IMR-90 (cell line): ENCODE results near the gene LDLRAD3. TPM values are rescaled to one million over a fixed set of nuclear protein-coding genes. Genes with fewer than 3 reads are reported as not detected.

ENCODE experiments used
- ATAC-seq: fragments of 200-7000 bp; cut with Tn5 transposase; 2 replicates; pipeline ENCODE4 v1.9.1; 2020; ENCODE audit warnings: low read depth, mild to moderate bottlenecking, moderate library complexity
- BruUV-seq: library from RNA; stranded (reverse); fragments of 400-500 nt; replicated peaks from 2 replicates; lab custom pipeline; 2021; lab: Mats Ljungman, UMichigan
- CTCF ChIA-PET: fragments of 300-600 bp; formaldehyde crosslinking; extraction: SDS; loops from one replicate; lab custom pipeline; 2021; ENCODE audit warnings: antibody characterized with exemption; lab: Yijun Ruan, JAX
- POLR2A ChIA-PET: fragments of 300-600 bp; sonication (Branson Sonifier 250); formaldehyde crosslinking; loops from one replicate; lab custom pipeline; 2022; ENCODE audit warnings: antibody characterized with exemption; ENCODE audit not compliant: unreplicated experiment; lab: Charles Lee
- DNase-seq: peaks from one replicate; pipeline ENCODE4 v3.0.0; 2013
- H2AFZ ChIP-seq: replicated peaks from 2 replicates; pipeline ENCODE3; 2013; ENCODE audit warnings: low read length, mild to moderate bottlenecking; ENCODE audit not compliant: poor library complexity
- H2AK5ac ChIP-seq: 2 replicates; pipeline ENCODE4 v1.6.1; 2013; ENCODE audit warnings: low read depth, low read length, inconsistent platforms
- H2AK9ac ChIP-seq: replicated peaks from 2 replicates; pipeline ENCODE3; 2013; ENCODE audit warnings: mild to moderate bottlenecking, low read depth, low read length, moderate library complexity; ENCODE audit not compliant: poor library complexity
- H2BK120ac ChIP-seq: 2 replicates; pipeline ENCODE4 v1.6.1; 2013; ENCODE audit warnings: low read depth, low read length, inconsistent platforms
- H2BK15ac ChIP-seq: 3 replicates; pipeline ENCODE4 v1.6.1; 2013; ENCODE audit warnings: low read depth, low read length, inconsistent platforms
- H2BK20ac ChIP-seq: 2 replicates; pipeline ENCODE4 v1.6.1; 2013; ENCODE audit warnings: low read depth, mild to moderate bottlenecking, inconsistent platforms, low read length, moderate library complexity
- H2BK5ac ChIP-seq: 2 replicates; pipeline ENCODE4 v1.6.1; 2013; ENCODE audit warnings: mild to moderate bottlenecking, low read depth, low read length, inconsistent platforms; ENCODE audit not compliant: poor library complexity, severe bottlenecking
- H3K14ac ChIP-seq: replicated peaks from 2 replicates; pipeline ENCODE4 v1.6.1; 2013; ENCODE audit warnings: low read depth, low read length, inconsistent platforms
- H3K18ac ChIP-seq: 2 replicates; pipeline ENCODE4 v1.6.1; 2013; ENCODE audit warnings: low read depth, low read length, control low read depth
- H3K23ac ChIP-seq: 2 replicates; pipeline ENCODE4 v1.6.1; 2013; ENCODE audit warnings: low read depth, low read length, inconsistent platforms
- H3K27ac ChIP-seq: 2 replicates; pipeline ENCODE4 v1.5.1; 2013; ENCODE audit warnings: mild to moderate bottlenecking, control low read depth, low read length; ENCODE audit not compliant: insufficient read depth
- H3K27me3 ChIP-seq: 2 replicates; pipeline ENCODE4 v1.6.1; 2013; ENCODE audit warnings: low read length; ENCODE audit not compliant: control insufficient read depth, insufficient read depth
- H3K36me3 ChIP-seq: 2 replicates; pipeline ENCODE4 v1.6.1; 2013; ENCODE audit warnings: low read length, mixed read lengths; ENCODE audit not compliant: control insufficient read depth, insufficient read depth
- H3K4ac ChIP-seq: 2 replicates; pipeline ENCODE4 v1.6.1; 2013; ENCODE audit warnings: low read depth, low read length, inconsistent platforms
- H3K4me1 ChIP-seq: 2 replicates; pipeline ENCODE4 v1.6.1; 2013; ENCODE audit warnings: low read length, mixed read lengths; ENCODE audit not compliant: control insufficient read depth, insufficient read depth
- H3K4me2 ChIP-seq: 2 replicates; pipeline ENCODE4 v1.6.1; 2013; ENCODE audit warnings: low read depth, mild to moderate bottlenecking, control low read depth, low read length, moderate library complexity
- H3K4me3 ChIP-seq: 2 replicates; pipeline ENCODE4 v1.5.1; 2013; ENCODE audit warnings: low read depth, mild to moderate bottlenecking, control low read depth, low read length, moderate library complexity; ENCODE audit not compliant: insufficient read depth
- H3K56ac ChIP-seq: 2 replicates; pipeline ENCODE4 v1.6.1; 2013; ENCODE audit warnings: low read length, inconsistent platforms; ENCODE audit not compliant: insufficient read depth; ENCODE audit errors: extremely low read depth
- H3K79me1 ChIP-seq, 2 experiments: 2 replicates each; pipeline ENCODE4 v1.6.1; 2013; ENCODE audit warnings: low read length in 2 of 2, inconsistent platforms in 1 of 2, low read depth in 1 of 2
- H3K9ac ChIP-seq: 2 replicates; pipeline ENCODE4 v1.6.1; 2013; ENCODE audit warnings: low read depth, low read length, control low read depth
- H3K9me1 ChIP-seq: 2 replicates; pipeline ENCODE4 v1.6.1; 2013; ENCODE audit warnings: low read length, inconsistent platforms; ENCODE audit not compliant: insufficient read depth
- H3K9me3 ChIP-seq: 2 replicates; pipeline ENCODE4 v1.6.1; 2013; ENCODE audit warnings: low read length; ENCODE audit not compliant: control insufficient read depth, insufficient read depth
- H4K20me1 ChIP-seq: 2 replicates; pipeline ENCODE4 v1.6.1; 2013; ENCODE audit warnings: low read length, inconsistent platforms; ENCODE audit not compliant: insufficient read depth
- H4K5ac ChIP-seq: 2 replicates; pipeline ENCODE4 v1.6.1; 2013; ENCODE audit warnings: mild to moderate bottlenecking, low read depth, low read length, control low read depth
- H4K8ac ChIP-seq, 2 experiments: 2 replicates each; pipeline ENCODE4 v1.6.1; 2013; ENCODE audit warnings: low read depth in 2 of 2, low read length in 2 of 2, control low read depth in 1 of 2, inconsistent platforms in 1 of 2
- H4K91ac ChIP-seq: 2 replicates; pipeline ENCODE4 v1.6.1; 2013; ENCODE audit warnings: low read depth, low read length, inconsistent platforms; ENCODE audit not compliant: insufficient read depth
- POLR2A ChIP-seq: IDR thresholded peaks from 2 replicates; pipeline ENCODE4 v1.6.1; 2012; ENCODE audit warnings: mild to moderate bottlenecking, low read depth, low read length
- WGBS, 2 experiments: methylation state at CpG; one replicate each; pipeline versions ENCODE4 v1.1.5 to v1.1.7; 2013; ENCODE audit warnings: missing lambda C conversion rate in 2 of 2; ENCODE audit not compliant: insufficient read length in 1 of 2; ENCODE audit errors: extremely low coverage in 2 of 2; 5-methylcytosine and 5-hydroxymethylcytosine counted together
- dilution Hi-C: fragments of 300-500 bp; cut with HindIII; formaldehyde crosslinking; loops from one replicate; pipeline ENCODE4 v1.14.3; 2018; ENCODE audit warnings: low sequenced_read_pairs; ENCODE audit not compliant: unreplicated experiment
- in situ Hi-C: fragments of 300-500 bp; cut with MboI; formaldehyde crosslinking; loops from 3 replicates; pipeline ENCODE4 v1.14.3; 2019; ENCODE audit warnings: low sequenced_read_pairs, inconsistent platforms, mixed read lengths
- intact Hi-C: fragments of 100-400 bp; cut with micrococcal nuclease; formaldehyde crosslinking; loops from 2 replicates; pipeline ENCODE4 v1.10.0; 2022
- polyA plus RNA-seq, 3 experiments: library from polyadenylated mRNA; depleted of rRNA; stranded (reverse); fragments of >200 nt; gene quantifications; 2 replicates each; pipeline ENCODE4 v1.2.3, GENCODE V29; 2012; ENCODE audit warnings: low replicate concordance in 1 of 3
- total RNA-seq: library from RNA; depleted of rRNA; stranded (reverse); fragments of >200 nt; gene quantifications from 2 replicates; pipeline ENCODE4 v1.2.3, GENCODE V29; 2012

The LDLRAD3 gene
- total and polyA plus RNA-seq, 2 of the 4 experiments (the other 2 are of a cell fraction), result 2.7 to 6.4 TPM

DNA sequence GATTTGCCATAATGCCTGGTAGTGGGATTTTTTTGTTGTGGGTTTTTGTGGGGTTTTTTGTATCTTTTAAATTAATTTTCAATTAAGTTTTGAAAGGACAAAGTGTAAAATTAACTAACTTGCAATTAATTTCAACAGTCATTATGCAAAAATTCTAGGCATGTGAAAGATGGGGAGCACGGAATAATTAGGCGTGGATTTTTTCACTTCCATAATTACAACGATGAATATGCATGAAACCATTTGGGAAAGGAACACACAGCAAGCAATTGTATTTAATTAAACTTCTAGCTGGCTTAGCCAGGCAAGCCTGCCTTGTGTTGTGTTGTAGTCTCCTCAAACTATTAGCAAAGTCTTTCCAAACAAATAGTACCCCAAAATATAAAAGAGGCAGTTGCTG, 257.5 kb downstream of the LDLRAD3 start:
- H3K56ac ChIP-seq, result no peak overlapping the region
- no peak overlapping the region for H3K18ac ChIP-seq
- H4K8ac ChIP-seq, result no peak overlapping the region
- H2BK120ac ChIP-seq, result no peak overlapping the region
- no peak overlapping the region for H3K4me2 ChIP-seq
- peaks cover 2% of the 10 kb centered on the region; the same call in 1 of the 2 replicates for H3K9me1 ChIP-seq
- no peak overlapping the region for H4K91ac ChIP-seq
- dilution Hi-C loops (no loop called here), in situ Hi-C loops (no loop called here), intact Hi-C loops (no loop called here)
- no peaks in the 10 kb centered on the region for H4K20me1 ChIP-seq
- no peaks in the 10 kb centered on the region for H3K9me3 ChIP-seq
- no peak overlapping the region for H2AK9ac ChIP-seq
- H2BK20ac ChIP-seq, result no peak overlapping the region
- BruUV-seq, result no TSS peak
- no peak for TF ChIP-seq POLR2A
- ATAC-seq, result no peak
- H3K79me1 ChIP-seq, result no peaks in the 10 kb centered on the region
- H3K27me3 ChIP-seq, result no peaks in the 10 kb centered on the region
- WGBS, 2 experiments, result no CpG with 5 or more reads among the region's 3 CpGs
- H3K4me1 ChIP-seq, result no peaks in the 10 kb centered on the region
- H2AFZ ChIP-seq, result no peak overlapping the region
- H3K23ac ChIP-seq, result no peak overlapping the region
- H2BK15ac ChIP-seq, result no peak overlapping the region
- no peaks in the 10 kb centered on the region for H3K36me3 ChIP-seq
- no peak overlapping the region for H2AK5ac ChIP-seq
- DNase-seq, result no peak
- H3K4ac ChIP-seq, result no peak overlapping the region
- ChIA-PET POLR2A (no interaction called here), CTCF (interaction anchor here (0.6 kb wide), 1 partner anchor 45 kb away, joined by 3 read pairs; no protein-coding TSS in a partner anchor)
- H3K27ac ChIP-seq, result no peak overlapping the region
- H3K9ac ChIP-seq, result no peak overlapping the region
- H2BK5ac ChIP-seq, result no peak overlapping the region
- H4K5ac ChIP-seq, result no peak overlapping the region
- no peak overlapping the region for H3K14ac ChIP-seq
- no peak overlapping the region for H3K4me3 ChIP-seq
